Upper lobe of left lung (tissue), 4 donors: ENCODE data around the gene SLC38A9.

ENCODE experiments used
- CTCF ChIP-seq, 6 experiments: fragments of 450-650 bp in 4 of 6; fragments of 200-600 bp in 2 of 6; sonication (generic) in 2 of 6; IDR thresholded peaks; one replicate each; pipeline ENCODE4 v1.5.1; 2016 to 2019; ENCODE audit warnings: antibody characterized with exemption in 6 of 6
- POLR2A ChIP-seq, 4 donors: fragments of 450-650 bp; IDR thresholded peaks; one replicate each; pipeline ENCODE4 v1.5.1; 2016 to 2017; ENCODE audit warnings: antibody characterized with exemption in 4 of 4, mild to moderate bottlenecking in 2 of 4

DNA sequence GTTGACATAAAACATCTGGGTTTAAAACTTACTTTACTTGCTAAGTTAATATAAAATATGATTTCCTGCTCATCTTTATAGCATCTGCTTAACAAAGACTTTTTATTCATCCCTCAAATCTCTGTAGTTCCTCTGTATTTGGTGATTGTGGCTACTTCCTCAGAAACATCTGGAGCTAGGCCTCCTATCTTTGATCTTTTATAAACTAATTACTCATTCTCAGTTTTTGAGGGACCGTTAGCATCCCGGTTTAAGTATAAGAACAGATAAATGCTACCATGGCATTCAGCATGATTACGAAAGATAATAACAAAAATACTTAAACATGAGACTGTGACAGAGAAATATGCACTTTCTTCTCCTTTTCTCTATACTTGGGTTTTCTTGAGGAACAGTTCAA lies 85.3 kb downstream of the SLC38A9 start:
- TF ChIP-seq POLR2A (IDR thresholded peaks at IDR 0.05) (no peak), CTCF (IDR thresholded peaks at IDR 0.05) (no peak)
